HG03378 (cell line): Measurements from ENCODE around the gene MCTP1.
A peak's percentile ranks its signal among the peaks of the same experiment; 100 is the strongest.

ENCODE experiments used
- ATAC-seq: cut with Tn5 transposase; IDR thresholded peaks from one replicate; pipeline ENCODE4 v1.9.1; 2021; ENCODE audit warnings: mild to moderate bottlenecking, moderate library complexity; ENCODE audit not compliant: unreplicated experiment

The MCTP1 gene

GRCh38 chr5:94740286-94740685, 544.6 kb downstream of the MCTP1 start:
- no peak for ATAC-seq

- ATAC-seq: no peak
Observed at GRCh38 chr5:94736498-94736897, 548.4 kb downstream of the MCTP1 start.

DNA sequence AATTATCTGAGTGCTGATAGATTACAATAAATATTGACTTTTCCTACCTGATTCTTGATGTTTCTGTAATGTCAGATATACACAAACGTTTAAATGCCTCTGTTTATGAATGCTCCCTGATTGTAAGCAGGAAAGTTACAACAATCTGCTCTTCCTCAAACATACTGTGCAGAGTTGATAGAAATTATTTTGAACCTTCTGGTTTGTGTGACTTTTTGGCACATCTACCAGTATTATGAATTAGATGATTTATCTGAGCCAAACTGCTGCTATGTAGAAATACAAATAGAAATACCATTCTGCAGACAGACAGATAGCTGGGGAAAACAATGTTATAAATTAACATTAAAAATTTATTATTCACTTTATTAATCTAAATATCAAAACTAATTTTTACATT, 553.4 kb downstream of the MCTP1 start:
- no peak for ATAC-seq

- no peak for ATAC-seq
Observed at GRCh38 chr5:94725142-94725541, 559.8 kb downstream of the MCTP1 start.

DNA sequence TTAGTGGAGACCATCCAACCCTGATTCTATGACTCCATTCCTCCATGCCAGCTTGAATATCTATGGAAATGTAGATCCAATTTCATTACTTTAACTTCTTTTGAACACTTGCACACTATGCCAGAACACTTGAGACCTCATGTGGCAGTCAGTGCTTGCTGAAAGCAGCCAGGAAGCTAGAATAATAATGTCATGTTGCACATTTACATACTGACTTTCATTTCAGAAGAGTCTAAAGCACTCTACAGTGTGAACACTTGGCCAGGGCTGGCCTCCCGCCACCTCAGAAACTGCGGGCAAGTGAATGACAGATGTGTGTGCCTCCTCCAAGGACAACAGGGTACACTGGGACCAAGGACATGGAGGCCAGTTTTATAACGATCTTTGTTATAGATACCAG, 569.1 kb downstream of the MCTP1 start:
- ATAC-seq: no peak

DNA sequence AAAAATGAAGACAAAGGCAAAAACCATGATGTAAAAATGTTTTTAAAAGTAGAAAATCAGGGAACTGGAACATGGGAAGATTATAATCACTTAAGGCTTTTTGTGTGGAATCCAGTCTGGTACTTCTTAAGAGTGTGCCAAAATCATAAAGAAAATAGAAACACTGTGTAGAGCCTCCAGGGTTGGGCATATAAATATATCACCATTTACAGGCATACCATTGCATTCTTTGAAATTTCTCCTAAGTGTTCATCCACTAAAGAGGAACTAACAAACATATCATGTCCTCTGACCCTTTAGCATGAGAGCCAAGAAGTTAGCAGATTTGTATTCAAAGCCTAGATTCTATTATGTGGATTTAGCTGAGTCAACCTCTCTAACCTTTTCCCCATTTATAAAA, 573.1 kb downstream of the MCTP1 start:
- no peak for ATAC-seq

- ATAC-seq: no peak
Observed at GRCh38 chr5:94709277-94709676, 575.6 kb downstream of the MCTP1 start.

DNA sequence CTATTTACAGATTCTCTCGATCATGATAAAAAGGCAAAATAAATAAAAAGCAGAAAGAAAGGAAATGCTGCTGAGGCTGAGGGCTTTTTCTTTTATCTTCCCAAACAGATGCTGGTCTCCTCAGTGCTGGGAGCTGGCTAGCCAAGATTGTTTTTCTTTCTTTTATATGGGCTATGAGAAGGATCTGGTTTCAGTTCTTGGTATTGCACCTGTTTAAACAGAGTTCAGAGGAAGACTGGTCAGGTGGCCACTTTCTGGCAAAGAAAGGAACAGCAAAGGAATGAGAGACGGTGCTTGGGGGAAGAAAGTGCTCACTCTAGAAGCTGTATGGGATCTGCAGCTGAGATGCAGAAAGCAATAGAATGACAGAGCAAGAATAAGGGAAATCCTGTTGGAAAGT, 577.5 kb downstream of the MCTP1 start:
- no peak for ATAC-seq

GRCh38 chr5:94705427-94705826, 579.5 kb downstream of the MCTP1 start:
- no peak for ATAC-seq

DNA sequence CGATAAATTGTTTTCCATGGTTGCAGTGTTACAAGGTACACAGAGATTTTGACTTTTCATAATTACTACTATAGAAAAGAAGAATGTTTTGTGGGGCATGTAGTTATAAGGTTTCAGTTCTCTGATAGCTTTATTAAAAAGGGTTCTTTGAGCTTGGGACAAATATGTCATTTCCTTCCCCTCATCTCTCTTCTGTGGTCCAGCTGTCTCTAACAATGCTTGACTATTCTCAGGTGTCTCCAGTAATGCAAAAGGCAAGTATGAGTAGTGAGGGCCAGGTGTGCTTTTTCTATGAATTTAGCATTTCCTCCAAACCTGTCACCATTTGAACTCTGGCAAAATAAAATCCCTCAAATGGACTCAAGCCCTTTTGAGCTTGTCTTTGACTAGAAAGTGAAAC, 582.2 kb downstream of the MCTP1 start:
- ATAC-seq: peak; percentile 52

DNA sequence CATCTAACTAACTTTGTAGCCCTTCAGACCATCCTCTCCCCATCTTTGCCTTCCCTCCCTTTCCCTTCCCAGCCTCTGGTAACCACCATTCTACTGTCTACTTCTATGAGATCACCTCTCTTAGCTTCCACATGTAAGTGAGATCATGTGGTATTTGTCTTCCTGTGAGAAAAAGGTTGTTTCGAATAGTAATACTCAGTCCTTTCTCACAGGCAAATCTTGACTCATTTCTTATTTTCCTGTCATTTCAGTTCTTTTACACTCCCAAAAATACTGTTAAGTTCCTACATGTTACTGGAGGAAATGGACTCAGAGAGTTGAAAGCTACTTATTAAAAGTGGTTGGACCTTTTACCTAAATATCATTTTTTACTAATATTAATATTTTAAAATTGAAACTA, 584.3 kb downstream of the MCTP1 start:
- peak; percentile 91 for ATAC-seq

GRCh38 chr5:94699562-94699961, 585.3 kb downstream of the MCTP1 start:
- no peak for ATAC-seq

- ATAC-seq: no peak
Observed at GRCh38 chr5:94698197-94698596, 586.7 kb downstream of the MCTP1 start.

- no peak for ATAC-seq
Observed at GRCh38 chr5:94694671-94695070, 590.2 kb downstream of the MCTP1 start.

DNA sequence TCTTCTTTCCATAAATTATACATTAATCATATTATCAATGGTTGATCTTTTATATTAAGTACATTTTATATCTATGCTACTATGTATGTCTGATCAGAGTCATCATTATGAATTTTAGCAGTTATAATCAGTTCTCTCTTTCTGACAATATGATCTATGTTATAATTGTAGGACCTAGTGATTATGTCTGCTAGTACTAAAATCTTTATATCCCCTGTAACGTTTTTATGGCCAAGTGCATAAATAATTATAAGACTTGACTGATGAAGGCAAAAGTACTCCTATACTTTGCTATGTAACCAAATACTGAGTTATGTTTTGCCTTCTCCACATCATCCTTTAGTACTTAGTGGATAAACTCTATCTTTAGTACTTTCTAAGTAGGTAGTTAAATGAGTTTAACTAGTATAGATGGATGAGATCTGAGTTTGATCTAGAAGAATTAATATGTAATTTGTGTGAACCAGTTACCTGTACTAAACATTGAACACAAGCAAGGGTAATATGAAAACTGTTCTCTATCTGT, 591.0 kb downstream of the MCTP1 start:
- no peak for ATAC-seq

DNA sequence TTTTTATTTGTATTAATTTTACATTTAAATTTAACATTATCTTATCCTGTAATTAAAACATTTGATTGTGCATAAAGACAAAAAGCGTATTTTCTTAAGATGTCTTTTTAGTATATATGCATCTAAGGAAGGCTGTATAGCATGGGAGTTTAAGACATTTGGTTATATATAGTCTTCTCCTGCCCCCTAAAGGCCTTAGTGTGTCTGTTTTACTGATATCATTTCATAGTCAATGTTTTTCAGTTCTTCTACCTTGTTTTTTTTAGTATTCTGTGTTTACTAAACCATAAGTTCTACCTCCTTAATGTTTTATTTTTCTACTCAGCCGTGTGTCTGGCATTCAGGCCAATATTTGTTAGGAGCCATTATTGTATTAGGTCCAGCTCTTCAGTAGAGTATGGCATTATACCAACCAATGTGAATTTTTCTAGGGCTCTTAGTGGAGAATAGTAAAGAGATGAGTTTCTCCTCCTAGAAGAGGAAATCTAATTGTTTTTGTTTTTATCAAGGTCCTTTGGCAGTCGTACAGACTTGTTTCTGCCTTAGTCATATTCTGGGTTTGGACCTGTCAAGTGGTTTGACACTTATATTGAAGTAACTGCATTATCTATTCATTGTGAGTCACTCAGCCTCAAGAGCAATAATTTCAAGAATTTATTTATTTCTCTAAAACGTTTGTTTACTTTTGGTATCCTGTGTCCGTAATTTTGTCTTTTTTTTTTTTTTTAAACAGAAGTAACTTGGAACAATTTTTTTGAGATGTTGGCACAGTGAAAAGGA, 591.7 kb downstream of the MCTP1 start:
- ATAC-seq: peak; percentile 69

DNA sequence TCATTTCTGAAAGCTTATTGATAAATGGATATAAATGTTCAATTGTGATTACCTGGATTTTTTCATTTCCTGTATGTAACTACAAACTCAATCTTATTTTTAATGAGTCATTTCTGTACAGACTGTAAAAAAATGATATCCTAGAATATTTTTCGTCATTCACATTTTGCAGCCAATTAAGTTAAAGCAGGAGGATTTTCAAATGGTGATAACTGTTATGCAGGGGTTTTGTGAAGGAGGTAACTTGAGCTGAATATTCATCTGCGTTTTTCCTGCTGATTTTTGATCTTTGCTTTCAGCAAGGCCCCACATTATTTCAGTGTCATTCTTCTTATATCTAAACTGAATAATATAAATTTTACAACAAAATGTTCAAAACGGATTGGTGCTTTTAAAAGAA, 592.3 kb downstream of the MCTP1 start:
- no peak for ATAC-seq

DNA sequence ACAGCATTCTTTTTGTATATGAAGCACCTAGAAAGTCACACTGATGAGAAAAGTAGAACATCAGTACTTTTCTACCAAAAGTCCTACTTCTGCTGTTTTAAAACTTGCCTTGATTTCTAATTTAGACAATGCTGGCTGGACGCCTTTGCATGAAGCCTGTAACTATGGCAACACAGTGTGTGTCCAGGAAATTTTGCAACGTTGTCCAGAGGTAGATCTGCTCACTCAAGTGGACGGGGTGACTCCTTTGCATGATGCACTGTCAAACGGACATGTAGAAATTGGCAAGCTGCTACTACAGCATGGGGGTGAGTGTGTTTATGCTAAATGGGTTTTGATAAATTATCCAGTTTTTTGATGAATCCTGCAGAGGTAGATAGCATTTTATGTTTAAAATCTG, 592.9 kb downstream of the MCTP1 start:
- ATAC-seq: no peak

GRCh38 chr5:94691291-94691690, 593.6 kb downstream of the MCTP1 start:
- ATAC-seq: no peak

DNA sequence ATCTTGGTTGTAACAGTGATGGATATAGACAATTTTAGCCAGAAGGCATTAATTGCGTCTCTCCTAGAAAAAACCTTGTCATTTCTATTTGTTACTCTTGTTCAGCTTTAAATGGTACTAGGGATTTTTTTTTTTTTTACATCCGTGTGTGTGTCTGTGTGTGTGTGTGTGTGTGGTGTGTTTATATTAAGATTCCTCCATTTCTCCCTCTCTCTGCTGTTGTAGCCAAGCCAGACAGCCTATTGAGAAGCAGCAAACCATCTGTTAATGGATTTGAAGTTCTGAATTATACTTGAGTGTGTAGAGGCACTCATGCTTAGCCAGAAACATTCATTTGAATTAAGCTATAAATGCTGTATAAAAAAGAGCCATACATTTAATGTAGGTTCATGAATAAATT, 594.1 kb downstream of the MCTP1 start:
- ATAC-seq: no peak

GRCh38 chr5:94689908-94690307, 595.0 kb downstream of the MCTP1 start:
- ATAC-seq: no peak

- ATAC-seq: no peak
Observed at GRCh38 chr5:94682814-94683520, 601.9 kb downstream of the MCTP1 start.
